Stimulated activated CD4-positive, alpha-beta T cell treated with anti-CD3 and anti-CD28 coated beads, Interleukin-1b, Interleukin-23, amount 100 ng/mL, for 1 hour (primary cell): ENCODE results near the gene ZFYVE28.

Source experiments
- DNase-seq, 2 donors: peaks; one replicate each; pipeline ENCODE4 v3.0.0-alpha.2; 2020; ENCODE audit warnings: low read depth in 2 of 2

ZFYVE28 gene

DNA sequence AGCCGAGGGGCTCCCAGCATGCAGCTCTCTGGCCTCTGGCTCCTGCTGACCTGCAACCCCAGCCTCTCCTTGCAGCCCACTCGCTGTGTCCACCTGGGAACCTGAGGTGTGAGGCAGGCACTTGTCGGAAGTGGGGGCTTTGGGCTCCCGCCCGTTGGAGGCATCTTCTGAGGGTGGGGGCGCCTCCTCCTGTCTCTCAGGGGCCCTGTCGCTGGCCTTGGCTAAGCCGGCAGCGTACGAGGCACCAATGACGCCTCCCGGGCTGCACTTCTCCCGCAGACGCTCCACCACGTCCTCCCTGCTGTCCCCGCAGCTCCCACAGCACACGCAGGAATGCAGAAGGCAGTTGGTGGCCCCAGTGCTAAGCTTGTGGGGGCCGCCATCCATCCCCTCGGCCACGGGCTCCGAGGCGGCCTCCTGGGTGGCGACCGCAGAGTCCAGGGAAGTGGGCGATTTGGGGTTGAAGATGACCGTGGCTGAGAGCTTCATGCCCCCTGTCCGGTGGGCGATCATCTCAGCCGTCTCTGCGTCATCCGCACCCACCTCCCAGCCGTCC is 114.0 kb downstream of the ZFYVE28 start:
- DNase-seq: no peak

DNA sequence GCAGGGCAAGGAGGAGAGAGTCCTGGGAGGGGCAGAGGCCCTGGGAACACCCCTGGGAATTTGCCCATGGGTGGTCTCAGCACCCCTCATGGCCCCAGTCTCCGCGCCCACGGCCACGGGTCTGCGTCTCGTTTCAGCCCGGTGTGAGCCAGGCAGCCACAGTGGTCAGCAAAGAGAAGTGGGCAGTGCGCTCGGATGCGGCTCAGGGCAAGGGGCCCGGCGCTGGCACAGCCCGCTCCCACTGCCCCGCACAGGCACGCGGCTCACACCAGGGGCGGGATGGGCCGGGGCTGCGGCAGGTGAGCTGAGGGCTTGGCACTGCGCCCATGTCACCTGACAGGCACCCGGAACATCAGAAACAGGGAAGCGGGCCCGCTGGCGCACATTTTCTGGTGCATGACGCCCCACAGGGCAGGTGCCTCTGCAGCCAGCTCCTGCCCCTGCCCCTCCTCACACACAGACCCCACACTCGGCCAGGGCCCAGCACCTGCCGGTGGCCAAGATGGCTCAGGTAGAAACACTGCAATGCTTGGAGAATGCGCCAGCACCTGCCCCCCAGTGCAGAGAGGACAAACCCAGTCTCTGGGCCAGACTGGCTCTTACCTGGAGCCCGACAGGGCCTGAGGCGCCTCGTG is 114.6 kb downstream of the ZFYVE28 start:
- DNase-seq: no peak

DNA sequence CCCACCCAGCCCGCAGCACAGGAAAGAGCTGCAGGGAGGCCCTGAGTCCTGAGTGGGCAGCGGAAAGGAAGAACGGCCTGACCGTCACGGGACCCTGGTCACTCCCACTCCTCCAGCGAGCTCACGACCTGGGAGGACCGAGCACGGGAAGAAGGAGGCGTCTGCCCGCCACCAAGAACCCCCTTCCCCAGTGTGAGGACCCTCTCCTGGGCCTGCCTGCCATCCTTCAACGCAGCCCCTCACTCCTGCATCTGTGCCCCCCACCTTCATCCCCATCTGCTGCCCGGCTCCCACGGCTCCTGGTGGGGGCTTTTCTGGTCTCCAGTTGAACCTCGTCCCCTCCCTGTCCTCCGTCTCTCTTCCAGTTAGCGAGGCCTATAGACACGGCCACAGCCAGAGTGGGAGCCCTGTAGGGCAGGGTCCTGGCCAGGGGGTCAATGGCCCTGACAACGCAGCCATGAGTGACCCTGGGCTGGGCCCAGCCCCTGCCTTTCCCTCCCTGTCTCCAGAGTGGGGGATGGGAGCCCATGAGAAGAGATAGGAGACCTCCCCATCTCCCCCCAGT is 115.2 kb downstream of the ZFYVE28 start:
- DNase-seq: no peak

- DNase-seq: no peak
These were observed 115.9 kb downstream of the ZFYVE28 start for GRCh38 chr4:2302387-2303119.

- DNase-seq: no peak
These were observed 116.6 kb downstream of the ZFYVE28 start for GRCh38 chr4:2301806-2302205.

DNA sequence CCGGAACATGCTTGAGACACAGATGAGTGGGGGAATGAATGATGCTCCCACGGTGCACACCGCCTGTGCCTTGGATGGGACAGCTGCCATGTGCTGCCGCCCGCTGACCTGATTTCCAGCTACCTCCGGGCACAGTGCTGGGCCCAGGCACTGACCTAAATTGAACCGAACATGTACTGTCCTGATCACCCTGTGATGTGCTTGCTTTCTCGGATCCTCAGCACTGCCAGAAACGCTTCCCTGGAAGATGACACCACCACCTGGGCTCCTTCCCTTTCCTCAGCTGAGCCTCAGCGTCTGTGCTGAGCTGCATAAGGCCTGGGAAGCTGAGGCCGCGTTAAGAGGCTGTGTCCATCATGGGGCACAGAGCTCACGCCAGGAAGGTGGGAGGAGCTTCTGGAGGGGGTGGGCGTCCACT is 117.2 kb downstream of the ZFYVE28 start:
- no peak for DNase-seq

GRCh38 chr4:2300431-2301224 is 117.8 kb downstream of the ZFYVE28 start:
- DNase-seq: no peak

GRCh38 chr4:2299794-2300193 is 118.7 kb downstream of the ZFYVE28 start:
- DNase-seq: no peak

DNA sequence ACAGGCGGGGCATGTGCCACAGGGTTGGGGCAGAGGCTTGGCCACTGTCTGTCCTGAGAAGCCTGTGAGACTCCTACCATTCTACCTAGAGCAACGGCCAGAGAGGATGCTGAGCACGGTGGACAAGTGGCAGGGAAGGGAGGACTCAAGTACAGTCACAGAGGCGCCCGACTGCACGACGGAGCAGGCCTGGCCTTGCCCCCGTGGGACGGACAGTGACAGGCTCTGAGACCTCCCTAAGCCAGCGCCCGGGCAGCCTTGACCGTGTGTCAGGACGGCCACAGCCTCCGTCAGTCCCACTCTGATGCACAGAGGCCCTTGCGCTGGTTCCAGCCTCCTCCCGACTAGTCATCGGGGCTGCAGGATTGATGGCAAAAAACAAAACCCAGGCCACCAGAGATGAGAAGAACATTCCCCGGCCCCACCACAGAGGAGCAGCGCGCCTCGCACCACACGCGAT is 119.9 kb downstream of the ZFYVE28 start:
- DNase-seq: no peak

- DNase-seq: no peak
These were observed 120.6 kb downstream of the ZFYVE28 start for GRCh38 chr4:2297606-2298531.

GRCh38 chr4:2296631-2297601 is 121.5 kb downstream of the ZFYVE28 start:
- no peak for DNase-seq

- no peak for DNase-seq
These were observed 122.5 kb downstream of the ZFYVE28 start for GRCh38 chr4:2295900-2296442.

GRCh38 chr4:2295500-2295899 is 122.9 kb downstream of the ZFYVE28 start:
- no peak for DNase-seq

DNA sequence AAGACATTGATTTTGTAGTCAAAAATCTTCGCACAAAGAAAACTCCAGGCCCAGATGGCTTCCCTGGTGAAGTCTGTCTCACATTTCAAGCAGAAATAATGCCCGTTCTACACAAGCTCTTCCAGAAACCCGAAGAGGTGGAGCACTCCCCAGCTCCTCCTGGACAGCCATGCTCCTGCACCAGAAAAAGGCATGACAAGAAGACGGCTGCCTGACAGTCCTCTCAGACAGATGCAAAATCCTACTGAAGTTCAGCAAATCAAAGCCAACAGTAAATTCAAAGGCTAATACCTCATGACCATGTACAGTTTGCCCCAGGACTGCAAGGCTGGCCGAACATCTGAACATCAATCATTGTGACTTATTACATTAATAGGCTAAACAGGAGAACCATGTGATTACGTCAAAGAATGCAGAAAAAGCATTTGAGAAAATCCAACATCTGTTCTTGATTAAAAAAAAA is 125.8 kb downstream of the ZFYVE28 start:
- DNase-seq: no peak

- no peak for DNase-seq
These were observed 126.5 kb downstream of the ZFYVE28 start for GRCh38 chr4:2291705-2292645.

DNA sequence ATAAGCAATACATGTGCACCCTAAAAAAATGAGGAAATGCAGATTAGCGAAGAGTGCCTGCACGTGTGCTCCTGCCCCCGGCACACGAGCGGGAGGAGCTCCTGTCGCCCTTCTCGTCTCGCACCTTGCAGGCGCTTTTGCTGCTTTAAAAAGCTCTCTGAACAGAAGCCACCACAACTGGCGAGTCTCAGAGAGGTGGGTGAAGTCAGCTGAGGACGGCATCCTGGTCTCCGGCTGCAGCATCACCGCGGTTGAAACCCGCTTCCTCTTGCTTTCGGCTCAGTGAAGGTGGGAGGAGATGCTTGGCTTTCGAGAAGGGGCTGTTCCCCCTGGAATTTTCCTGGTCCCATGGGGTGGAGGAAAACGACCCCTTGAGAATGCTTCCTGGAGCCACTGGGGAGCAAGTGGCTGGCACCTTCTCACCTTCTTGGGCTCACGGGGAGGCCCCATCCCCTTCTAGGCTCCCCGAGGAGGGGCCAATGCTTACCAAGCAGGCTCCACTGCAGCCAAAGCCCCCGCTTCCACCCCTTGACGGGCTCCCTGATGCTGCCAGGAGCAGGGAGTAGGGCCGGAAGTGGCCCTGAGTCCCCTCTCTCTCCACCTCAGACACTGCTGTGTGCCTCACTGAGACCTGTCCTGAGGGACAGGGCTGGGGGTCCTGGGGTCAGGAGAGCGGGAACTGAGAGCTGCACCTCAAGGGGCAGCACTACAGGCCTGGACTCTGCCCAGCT is 127.3 kb downstream of the ZFYVE28 start:
- peak in 1 of 2 donors; percentile 45 for DNase-seq

GRCh38 chr4:2290488-2290887 is 128.0 kb downstream of the ZFYVE28 start:
- no peak for DNase-seq
